HepG2 (cell line): ENCODE measurements around the gene FGD3. TPM values are rescaled to one million over a fixed set of nuclear protein-coding genes. Genes with fewer than 3 reads are reported as not detected.
A peak's percentile ranks its signal among the peaks of the same experiment; 100 is the strongest.

Source experiments
- ATAC-seq: fragments of 200-7000 bp; cut with Tn5 transposase; 3 replicates; pipeline ENCODE4 v1.9.1; 2020; ENCODE audit warnings: mild to moderate bottlenecking, moderate library complexity
- BruUV-seq: library from RNA; stranded (reverse); fragments of 400-500 nt; replicated peaks from 2 replicates; lab custom pipeline; 2021; lab: Mats Ljungman, UMichigan
- CTCF ChIA-PET: fragments of 300-600 bp; formaldehyde crosslinking; extraction: SDS; loops from one replicate; lab custom pipeline; 2021; ENCODE audit warnings: low total read pairs, inconsistent platforms, low intra/inter-chr PET ratio; lab: Yijun Ruan, JAX
- POLR2A ChIA-PET: fragments of 350-600 bp; sonication (Branson Sonifier 250); formaldehyde crosslinking; loops from one replicate; lab custom pipeline; 2020; ENCODE audit warnings: antibody characterized with exemption, inconsistent platforms; lab: Yijun Ruan, JAX
- DNase-seq: peaks from one replicate; pipeline ENCODE4 v3.0.0-alpha.2; 2015; ENCODE audit warnings: low spot score
- FAIRE-seq: peaks from 3 replicates; lab custom pipeline; 2011; peaks lifted over from hg19 to GRCh38; lab: Jason Lieb, UNC
- H2AFZ ChIP-seq: one replicate; pipeline ENCODE4 v1.6.1; 2011; ENCODE audit warnings: low read length, inconsistent platforms
- H3K27ac ChIP-seq: fragments of 300-600 bp; 3 replicates; pipeline ENCODE4 v1.8.0; 2011; ENCODE audit warnings: mixed run types, mild to moderate bottlenecking, mixed read lengths, low read length, inconsistent platforms; ENCODE audit not compliant: insufficient read depth; ENCODE audit errors: extremely low read length
- H3K27me3 ChIP-seq, 2 experiments: fragments of 200-600 bp in 1 of 2; 2 replicates in 1 of 2; 3 replicates in 1 of 2; pipeline versions ENCODE4 v1.6.0 to v1.8.0; 2011; ENCODE audit warnings: low read length in 2 of 2, mild to moderate bottlenecking in 2 of 2, moderate library complexity in 2 of 2, inconsistent platforms in 1 of 2; ENCODE audit not compliant: insufficient read depth in 2 of 2, control insufficient read depth in 1 of 2
- H3K36me3 ChIP-seq, 2 experiments: fragments of 200-600 bp in 1 of 2; replicated peaks in 1 of 2; 2 replicates in 1 of 2; 3 replicates in 1 of 2; pipeline versions ENCODE4 v1.5.1 to v1.8.0; 2011; ENCODE audit warnings: low read length in 2 of 2, inconsistent platforms in 1 of 2; ENCODE audit not compliant: insufficient read depth in 2 of 2, control insufficient read depth in 1 of 2
- H3K4me1 ChIP-seq: 2 replicates; pipeline ENCODE4 v1.5.1; 2012; ENCODE audit warnings: low read length, inconsistent platforms; ENCODE audit not compliant: insufficient read depth
- H3K4me2 ChIP-seq: 2 replicates; pipeline ENCODE4 v1.6.0; 2011; ENCODE audit warnings: low read depth, low read length, inconsistent platforms
- H3K4me3 ChIP-seq, 3 experiments: fragments of 200-600 bp in 1 of 3; sonication (generic), shearing (Covaris generic) in 1 of 3; replicated peaks in 1 of 3; 2 replicates each; pipeline ENCODE4 v1.5.1; 2011 to 2016; ENCODE audit warnings: low read length in 3 of 3, inconsistent platforms in 2 of 3, low read depth in 2 of 3, mild to moderate bottlenecking in 2 of 3, control low read depth in 1 of 3, mixed read lengths in 1 of 3; ENCODE audit not compliant: insufficient read depth in 1 of 3
- H3K79me2 ChIP-seq: one replicate; pipeline ENCODE4 v1.6.1; 2011; ENCODE audit warnings: low read length, inconsistent platforms; ENCODE audit not compliant: insufficient read depth
- H3K9ac ChIP-seq: 2 replicates; pipeline ENCODE4 v1.6.0; 2011; ENCODE audit warnings: mild to moderate bottlenecking, low read depth, low read length, inconsistent platforms; ENCODE audit not compliant: insufficient read depth
- H3K9me3 ChIP-seq: 2 replicates; pipeline ENCODE4 v1.5.1; 2012; ENCODE audit warnings: mild to moderate bottlenecking, low read length
- H4K20me1 ChIP-seq: 2 replicates; pipeline ENCODE4 v1.6.0; 2011; ENCODE audit warnings: inconsistent platforms, mild to moderate bottlenecking, low read length, moderate library complexity; ENCODE audit not compliant: insufficient read depth
- NKX3-1 ChIP-seq: sonication (generic); formaldehyde crosslinking; IDR thresholded peaks from 2 replicates; pipeline ENCODE4 v1.5.0; 2020; ENCODE audit warnings: missing genetic modification reagents
- TEAD3 ChIP-seq: optimal IDR thresholded peaks from 2 replicates; pipeline ENCODE3; 2016; ENCODE audit warnings: borderline replicate concordance
- YEATS4 ChIP-seq: sonication (generic); formaldehyde crosslinking; IDR thresholded peaks from 2 replicates; pipeline ENCODE4 v1.4.0; 2020; ENCODE audit warnings: missing genetic modification reagents, borderline replicate concordance
- ZBTB1 ChIP-seq: sonication (generic); formaldehyde crosslinking; IDR thresholded peaks from 2 replicates; pipeline ENCODE4 v1.4.0; 2020; ENCODE audit warnings: missing genetic modification reagents, borderline replicate concordance
- ZNF619 ChIP-seq: sonication (generic); formaldehyde crosslinking; IDR thresholded peaks from 2 replicates; pipeline ENCODE4 v1.4.0; 2020; ENCODE audit warnings: mild to moderate bottlenecking, missing genetic modification reagents
- ZNF749 ChIP-seq: sonication (generic); formaldehyde crosslinking; IDR thresholded peaks from 2 replicates; pipeline ENCODE4 v1.8.0; 2022; ENCODE audit warnings: mild to moderate bottlenecking, missing genetic modification reagents, moderate library complexity, borderline replicate concordance
- ZNF768 ChIP-seq: sonication (generic); formaldehyde crosslinking; IDR thresholded peaks from 2 replicates; pipeline ENCODE4 v1.4.0; 2020; ENCODE audit warnings: missing genetic modification reagents
- ZNF773 ChIP-seq: sonication (generic); formaldehyde crosslinking; IDR thresholded peaks from 2 replicates; pipeline ENCODE4 v1.4.0; 2020; ENCODE audit warnings: missing genetic modification reagents, borderline replicate concordance
- WGBS: methylation state at CpG from one replicate; pipeline ENCODE4 v1.1.6; 2017; ENCODE audit warnings: low lambda C conversion rate; 5-methylcytosine and 5-hydroxymethylcytosine counted together
- in situ Hi-C: cut with HindIII; loops from 2 replicates; pipeline ENCODE4 v1.10.0; 2017; ENCODE audit warnings: low pct_unique_long_range_greater_than_20kb; ENCODE audit not compliant: extremely low pct_ligation_motif_present
- intact Hi-C: fragments of 100-400 bp; cut with micrococcal nuclease; formaldehyde crosslinking; loops from one replicate; pipeline ENCODE4 v1.10.0; 2022; ENCODE audit not compliant: unreplicated experiment
- polyA plus RNA-seq, 8 experiments: library from polyadenylated mRNA; depleted of rRNA in 3 of 8; stranded (reverse) in 7 of 8; unstranded in 1 of 8; fragments of >200 nt; fragmentation: Illumina TruSeq in 4 of 8; extraction: Trizol in 4 of 8; gene quantifications; 2 replicates each; pipeline versions ENCODE4 v1.2.1 to v1.2.3, GENCODE V29; 2011 to 2016; ENCODE audit warnings: low read depth in 4 of 8, missing spikeins in 1 of 8, mixed read lengths in 1 of 8; ENCODE audit not compliant: insufficient read depth in 1 of 8
- total RNA-seq, 5 experiments: library from RNA; depleted of rRNA; stranded (reverse); fragments of >200 nt; fragmentation: Illumina TruSeq; extraction: Trizol; gene quantifications; 2 replicates each; pipeline ENCODE4 v1.2.3, GENCODE V29; 2016; ENCODE audit warnings: low read depth in 1 of 5
- TF ChIP-seq, protein P1 (sequence below): sonication (generic); formaldehyde crosslinking; IDR thresholded peaks from 2 replicates; pipeline ENCODE4 v1.5.1; 2020; ENCODE audit warnings: mild to moderate bottlenecking, missing genetic modification reagents, borderline replicate concordance
- TF ChIP-seq, protein P2 (sequence below): sonication (generic); formaldehyde crosslinking; IDR thresholded peaks from 2 replicates; pipeline ENCODE4 v1.4.0; 2020; ENCODE audit warnings: missing genetic modification reagents
- TF ChIP-seq, protein P3 (sequence below): sonication (generic); formaldehyde crosslinking; IDR thresholded peaks from 2 replicates; pipeline ENCODE4 v1.8.0; 2022; ENCODE audit warnings: missing genetic modification reagents, mild to moderate bottlenecking, borderline replicate concordance

Gene FGD3
- total and polyA plus RNA-seq, 2 of the 13 experiments (the other 11 are each of a cell fraction or from before 2014, with no cell fraction given): 0.53 to 1.1 TPM

DNA sequence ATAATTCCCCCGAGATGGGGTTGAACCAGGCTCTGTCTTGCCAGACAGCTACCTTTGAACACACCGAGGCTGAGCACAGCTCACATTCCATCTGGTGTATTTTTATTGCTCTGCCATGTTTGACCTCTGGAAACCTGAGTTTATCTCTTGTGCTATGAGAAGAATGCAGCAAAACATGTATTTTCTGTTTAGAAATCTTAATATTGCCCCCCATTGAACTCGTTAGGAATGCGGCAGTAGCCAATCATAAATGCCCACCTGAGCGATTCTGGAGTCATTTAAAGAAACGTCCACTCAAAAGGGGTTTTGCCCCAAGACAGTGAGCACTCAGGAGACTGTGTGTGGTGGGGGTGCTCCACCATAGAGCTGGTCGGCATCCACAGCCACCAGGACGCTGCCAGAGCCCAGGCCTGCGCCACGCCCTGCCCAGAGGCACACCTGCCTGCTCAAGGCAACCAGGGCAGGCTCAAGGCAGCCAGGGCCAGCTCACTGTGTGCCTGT is 26.9 kb downstream of the FGD3 start:
- no TSS peak for BruUV-seq
- FAIRE-seq: no peak

DNA sequence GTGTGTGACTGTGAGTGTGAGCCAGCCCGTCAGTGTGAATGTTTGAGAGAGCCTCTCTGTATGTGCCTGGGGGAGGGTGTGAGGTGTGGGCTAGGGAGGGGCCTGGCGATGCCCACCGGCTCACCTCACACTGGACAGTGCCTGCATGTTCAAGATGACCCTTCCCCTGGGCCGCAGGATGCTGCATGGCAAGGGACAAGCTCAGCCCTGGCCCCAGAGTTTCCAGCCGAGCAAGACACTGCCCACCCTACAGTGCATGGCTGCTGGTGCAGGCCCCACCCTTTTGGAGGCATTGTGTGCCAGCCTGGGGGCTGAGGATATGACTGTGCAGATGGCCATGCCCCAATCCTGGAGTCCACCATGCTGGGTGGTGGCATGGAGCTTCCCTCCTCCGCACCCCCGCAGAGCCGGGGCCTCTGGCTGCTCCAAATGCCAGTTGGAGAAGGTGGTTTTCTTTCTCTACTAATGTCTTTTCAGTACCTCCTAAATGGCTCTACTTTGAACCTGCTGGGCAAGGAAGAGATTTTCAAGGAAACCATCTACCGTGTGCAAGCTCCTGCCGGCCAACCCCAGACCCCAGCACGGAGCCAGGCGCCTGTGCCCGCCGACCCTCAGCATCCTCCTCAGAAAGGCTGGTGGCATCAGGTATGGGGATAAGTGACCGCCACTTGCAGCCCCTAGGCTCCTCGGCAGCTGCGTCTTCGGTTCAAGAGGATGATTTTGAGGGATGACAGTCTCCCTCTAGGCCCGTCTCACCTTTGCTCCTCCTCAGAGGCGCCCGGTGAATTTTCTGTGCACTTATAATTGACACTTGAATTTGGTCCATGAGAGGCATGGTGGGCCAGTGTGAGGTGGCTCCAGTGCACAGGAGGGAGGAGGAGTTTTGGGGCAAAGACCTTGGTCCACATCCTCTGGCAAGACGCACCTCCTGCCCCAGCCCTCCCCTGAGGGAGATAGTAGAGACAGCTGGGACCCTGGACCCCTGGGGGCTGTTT is 27.7 kb downstream of the FGD3 start:
- intact Hi-C loops: no loop called here
- ATAC-seq (peak; percentile 21; the same call in 2 of the 3 replicates), DNase-seq (no peak), FAIRE-seq (no peak)
- ChIA-PET POLR2A (no interaction called here), CTCF (no interaction called here)
- Histone ChIP-seq H3K4me2 (no peak overlapping the region; the same call in 1 of the 2 replicates), H3K4me1 (peaks cover 19% of the 10 kb centered on the region), H4K20me1 (no peaks in the 10 kb centered on the region), H3K36me3 (no peaks in the 10 kb centered on the region), H3K27ac (peak overlapping the region; percentile 28), H3K27me3 (no peaks in the 10 kb centered on the region), H3K9ac (no peak overlapping the region), H2AFZ (no peak overlapping the region), H3K79me2 (no peaks in the 10 kb centered on the region), H3K9me3 (no peaks in the 10 kb centered on the region), H3K4me3 (no peak overlapping the region)
- no TSS peak for BruUV-seq
- 76% methylated on average over 6 of the region's 22 CpGs for WGBS
- in situ Hi-C loops: no loop called here
- TF ChIP-seq, protein P1, sequence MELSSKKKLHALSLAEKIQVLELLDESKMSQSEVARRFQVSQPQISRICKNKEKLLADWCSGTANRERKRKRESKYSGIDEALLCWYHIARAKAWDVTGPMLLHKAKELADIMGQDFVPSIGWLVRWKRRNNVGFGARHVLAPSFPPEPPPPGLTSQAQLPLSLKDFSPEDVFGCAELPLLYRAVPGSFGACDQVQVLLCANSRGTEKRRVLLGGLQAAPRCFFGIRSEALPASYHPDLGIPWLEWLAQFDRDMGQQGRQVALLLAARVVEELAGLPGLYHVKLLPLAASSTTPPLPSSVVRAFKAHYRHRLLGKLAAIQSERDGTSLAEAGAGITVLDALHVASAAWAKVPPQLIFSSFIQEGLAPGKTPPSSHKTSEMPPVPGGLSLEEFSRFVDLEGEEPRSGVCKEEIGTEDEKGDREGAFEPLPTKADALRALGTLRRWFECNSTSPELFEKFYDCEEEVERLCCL: no peak
- TF ChIP-seq ZNF773 (CRISPR knock-in tag): no peak
- no peak for TF ChIP-seq YEATS4 (CRISPR knock-in tag)
- no peak for TF ChIP-seq ZBTB1 (CRISPR knock-in tag)
- no peak for TF ChIP-seq ZNF768 (CRISPR knock-in tag)
- TF ChIP-seq ZNF749: no peak
- TF ChIP-seq, protein P2, sequence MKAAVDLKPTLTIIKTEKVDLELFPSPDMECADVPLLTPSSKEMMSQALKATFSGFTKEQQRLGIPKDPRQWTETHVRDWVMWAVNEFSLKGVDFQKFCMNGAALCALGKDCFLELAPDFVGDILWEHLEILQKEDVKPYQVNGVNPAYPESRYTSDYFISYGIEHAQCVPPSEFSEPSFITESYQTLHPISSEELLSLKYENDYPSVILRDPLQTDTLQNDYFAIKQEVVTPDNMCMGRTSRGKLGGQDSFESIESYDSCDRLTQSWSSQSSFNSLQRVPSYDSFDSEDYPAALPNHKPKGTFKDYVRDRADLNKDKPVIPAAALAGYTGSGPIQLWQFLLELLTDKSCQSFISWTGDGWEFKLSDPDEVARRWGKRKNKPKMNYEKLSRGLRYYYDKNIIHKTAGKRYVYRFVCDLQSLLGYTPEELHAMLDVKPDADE: no peak
- no peak for TF ChIP-seq NKX3-1 (CRISPR knock-in tag)
- TF ChIP-seq, protein P3, sequence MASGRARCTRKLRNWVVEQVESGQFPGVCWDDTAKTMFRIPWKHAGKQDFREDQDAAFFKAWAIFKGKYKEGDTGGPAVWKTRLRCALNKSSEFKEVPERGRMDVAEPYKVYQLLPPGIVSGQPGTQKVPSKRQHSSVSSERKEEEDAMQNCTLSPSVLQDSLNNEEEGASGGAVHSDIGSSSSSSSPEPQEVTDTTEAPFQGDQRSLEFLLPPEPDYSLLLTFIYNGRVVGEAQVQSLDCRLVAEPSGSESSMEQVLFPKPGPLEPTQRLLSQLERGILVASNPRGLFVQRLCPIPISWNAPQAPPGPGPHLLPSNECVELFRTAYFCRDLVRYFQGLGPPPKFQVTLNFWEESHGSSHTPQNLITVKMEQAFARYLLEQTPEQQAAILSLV: no peak

More for the DNA sequence above, 26.9 kb downstream of the FGD3 start:
- no peaks in the 10 kb centered on the region for H4K20me1 ChIP-seq
- TF ChIP-seq TEAD3 (CRISPR knock-in tag): peak; percentile 48
- TF ChIP-seq ZNF619 (CRISPR knock-in tag): no peak
- TF ChIP-seq, all 625 proteins: peak for 1
- Histone ChIP-seq H3K27me3 (no peaks in the 10 kb centered on the region), H3K9me3 (no peaks in the 10 kb centered on the region), H3K4me2 (no peak overlapping the region; the same call in 1 of the 2 replicates), H3K4me3 (no peak overlapping the region), H3K79me2 (no peaks in the 10 kb centered on the region), H3K4me1 (peaks cover 19% of the 10 kb centered on the region), H2AFZ (no peak overlapping the region), H3K9ac (no peak overlapping the region), H3K36me3 (no peaks in the 10 kb centered on the region), H3K27ac (peak overlapping the region; percentile 28)
- WGBS: 47% methylated on average over 5 of the region's 10 CpGs
- DNase-seq: peak; percentile 32
- ChIA-PET CTCF (no interaction called here), POLR2A (no interaction called here)
- intact Hi-C loops (no loop called here), in situ Hi-C loops (no loop called here)
- ATAC-seq: peak; percentile 45
